Gastroesophageal sphincter (tissue), 4 donors: ENCODE data around the gene NDUFB2. TPM values are rescaled to one million over a fixed set of nuclear protein-coding genes. Genes with fewer than 3 reads are reported as not detected.

Experiments
- ATAC-seq: fragments of 150-250 bp; one replicate; pipeline ENCODE4 v1.9.1; 2016; ENCODE audit warnings: mild to moderate bottlenecking, moderate library complexity
- H3K27ac ChIP-seq, 4 donors: fragments of 200-600 bp; sonication (generic) in 3 of 4; 1 replicate in 3 of 4; 2 replicates in 1 of 4; pipeline ENCODE4 v1.5.1; 2016 to 2019
- H3K27me3 ChIP-seq: fragments of 200-600 bp; sonication (generic); one replicate; pipeline ENCODE4 v1.5.1; 2019
- H3K36me3 ChIP-seq, 2 donors: fragments of 200-600 bp; sonication (generic); one replicate each; pipeline ENCODE4 v1.5.1; 2019; ENCODE audit warnings: control low read depth in 1 of 2
- H3K4me1 ChIP-seq, 3 donors: fragments of 200-600 bp; sonication (generic); 1 replicate in 2 of 3; 2 replicates in 1 of 3; pipeline ENCODE4 v1.5.1; 2016 to 2019; ENCODE audit warnings: control low read depth in 2 of 3
- H3K4me3 ChIP-seq, 2 donors: fragments of 200-600 bp; sonication (generic); one replicate each; pipeline ENCODE4 v1.5.1; 2019; ENCODE audit warnings: mild to moderate bottlenecking in 1 of 2, moderate library complexity in 1 of 2
- H3K9me3 ChIP-seq, 3 donors: fragments of 200-600 bp; sonication (generic); one replicate each; pipeline ENCODE4 v1.5.1; 2017 to 2019; ENCODE audit warnings: control low read depth in 2 of 3
- CTCF ChIP-seq, 4 experiments: fragments of 200-600 bp in 2 of 4; fragments of 450-650 bp in 2 of 4; sonication (generic) in 1 of 4; IDR thresholded peaks; one replicate each; pipeline ENCODE4 v1.5.1; 2017 to 2019; ENCODE audit warnings: antibody characterized with exemption in 4 of 4, mild to moderate bottlenecking in 2 of 4, moderate library complexity in 2 of 4
- EP300 ChIP-seq: sonication (generic); formaldehyde crosslinking; IDR thresholded peaks from one replicate; pipeline ENCODE4 v1.6.1; 2017; ENCODE audit warnings: antibody characterized with exemption, mild to moderate bottlenecking
- POLR2A ChIP-seq, 2 donors: fragments of 450-650 bp; IDR thresholded peaks; one replicate each; pipeline ENCODE4 v1.6.1; 2017; ENCODE audit warnings: antibody characterized with exemption in 2 of 2, mild to moderate bottlenecking in 2 of 2, moderate library complexity in 1 of 2
- POLR2AphosphoS5 ChIP-seq: sonication (generic); formaldehyde crosslinking; IDR thresholded peaks from one replicate; pipeline ENCODE4 v1.6.1; 2017; ENCODE audit warnings: antibody characterized with exemption
- WGBS, 2 donors: methylation state at CpG; one replicate each; pipeline ENCODE4 v1.1.5; 2018; ENCODE audit warnings: low coverage in 1 of 2; 5-methylcytosine and 5-hydroxymethylcytosine counted together
- total RNA-seq, 4 donors: library from RNA; depleted of rRNA; stranded (reverse); fragments of >200 nt; gene quantifications; one replicate each; pipeline ENCODE4 v1.1.0, GENCODE V29; 2016

Gene NDUFB2
- total RNA-seq, 4 donors from 2014 or later: 187 to 472 (median 345) TPM

GRCh38 chr7:140719721-140720120, 23.2 kb downstream of the NDUFB2 start:
- no peak for TF ChIP-seq CTCF (IDR thresholded peaks at IDR 0.05)
- H3K4me3 ChIP-seq: no peak overlapping the region
- no peaks in the 10 kb centered on the region for H3K9me3 ChIP-seq
- no peak for ATAC-seq
- WGBS, 2 donors: 68 to 86% methylated on average over 5 of the region's 5 CpGs
- no peaks in the 10 kb centered on the region for H3K4me1 ChIP-seq
- H3K27ac ChIP-seq: no peak overlapping the region
- peaks cover 0 to 20% of the 10 kb centered on the region in 2 donors for H3K36me3 ChIP-seq
- H3K27me3 ChIP-seq: no peaks in the 10 kb centered on the region

GRCh38 chr7:140722254-140722653, 25.7 kb downstream of the NDUFB2 start:
- Histone ChIP-seq H3K4me3 (no peak overlapping the region), H3K27me3 (no peaks in the 10 kb centered on the region), H3K36me3 (peaks cover 0 to 23% of the 10 kb centered on the region in 2 donors), H3K27ac (no peak overlapping the region), H3K4me1 (no peaks in the 10 kb centered on the region), H3K9me3 (no peaks in the 10 kb centered on the region)
- no peak for TF ChIP-seq POLR2AphosphoS5
- TF ChIP-seq EP300: no peak
- no peak for TF ChIP-seq CTCF (IDR thresholded peaks at IDR 0.05)
- no peak for TF ChIP-seq POLR2A (IDR thresholded peaks at IDR 0.05)
- WGBS, 2 donors: 89% methylated on average over 1 of the region's 1 CpG; no CpG with 5 or more reads in 1 of the 2 donors
- ATAC-seq: no peak

GRCh38 chr7:140723006-140723405, 26.5 kb downstream of the NDUFB2 start:
- H3K4me1 ChIP-seq: no peaks in the 10 kb centered on the region
- ATAC-seq: no peak
- H3K4me3 ChIP-seq: no peak overlapping the region
- H3K36me3 ChIP-seq: peaks cover 0 to 23% of the 10 kb centered on the region in 2 donors
- H3K9me3 ChIP-seq: no peaks in the 10 kb centered on the region
- H3K27ac ChIP-seq: no peak overlapping the region
- no peaks in the 10 kb centered on the region for H3K27me3 ChIP-seq
- TF ChIP-seq CTCF (IDR thresholded peaks at IDR 0.05) (no peak), POLR2AphosphoS5 (no peak), EP300 (no peak), POLR2A (IDR thresholded peaks at IDR 0.05) (no peak)
- 98 to 99% methylated on average over 6 of the region's 6 CpGs for WGBS, 2 donors

- no peaks in the 10 kb centered on the region for H3K4me1 ChIP-seq
- H3K9me3 ChIP-seq: no peaks in the 10 kb centered on the region
- WGBS, 2 donors: 82 to 87% methylated on average over 3 of the region's 3 CpGs
- H3K27ac ChIP-seq: no peak overlapping the region
- ATAC-seq: no peak
- TF ChIP-seq POLR2A (IDR thresholded peaks at IDR 0.05) (no peak), CTCF (IDR thresholded peaks at IDR 0.05) (no peak), POLR2AphosphoS5 (no peak), EP300 (no peak)
- H3K4me3 ChIP-seq: no peak overlapping the region
- peaks cover 0 to 23% of the 10 kb centered on the region in 2 donors for H3K36me3 ChIP-seq
- H3K27me3 ChIP-seq: no peaks in the 10 kb centered on the region
Measured at GRCh38 chr7:140723574-140723973, 27.1 kb downstream of the NDUFB2 start.

GRCh38 chr7:140724706-140725105, 28.2 kb downstream of the NDUFB2 start:
- no peak for ATAC-seq
- Histone ChIP-seq H3K9me3 (no peaks in the 10 kb centered on the region), H3K36me3 (peaks cover 0 to 32% of the 10 kb centered on the region in 2 donors), H3K4me1 (no peaks in the 10 kb centered on the region), H3K4me3 (no peak overlapping the region), H3K27ac (no peak overlapping the region), H3K27me3 (no peaks in the 10 kb centered on the region)
- 100% methylated on average over 1 of the region's 1 CpG for WGBS, 2 donors
- TF ChIP-seq EP300 (no peak), CTCF (IDR thresholded peaks at IDR 0.05) (no peak), POLR2AphosphoS5 (no peak), POLR2A (IDR thresholded peaks at IDR 0.05) (no peak)
